ENCODE data around the gene PSMB3. TPM values are rescaled to one million over a fixed set of nuclear protein-coding genes. Genes with fewer than 3 reads are reported as not detected.

The PSMB3 gene
- total and polyA plus RNA-seq, 9 of the 15 experiments (the other 6 are each of a cell fraction or from before 2014, with no cell fraction given): 460 to 2,775 (median 574) TPM

DNA sequence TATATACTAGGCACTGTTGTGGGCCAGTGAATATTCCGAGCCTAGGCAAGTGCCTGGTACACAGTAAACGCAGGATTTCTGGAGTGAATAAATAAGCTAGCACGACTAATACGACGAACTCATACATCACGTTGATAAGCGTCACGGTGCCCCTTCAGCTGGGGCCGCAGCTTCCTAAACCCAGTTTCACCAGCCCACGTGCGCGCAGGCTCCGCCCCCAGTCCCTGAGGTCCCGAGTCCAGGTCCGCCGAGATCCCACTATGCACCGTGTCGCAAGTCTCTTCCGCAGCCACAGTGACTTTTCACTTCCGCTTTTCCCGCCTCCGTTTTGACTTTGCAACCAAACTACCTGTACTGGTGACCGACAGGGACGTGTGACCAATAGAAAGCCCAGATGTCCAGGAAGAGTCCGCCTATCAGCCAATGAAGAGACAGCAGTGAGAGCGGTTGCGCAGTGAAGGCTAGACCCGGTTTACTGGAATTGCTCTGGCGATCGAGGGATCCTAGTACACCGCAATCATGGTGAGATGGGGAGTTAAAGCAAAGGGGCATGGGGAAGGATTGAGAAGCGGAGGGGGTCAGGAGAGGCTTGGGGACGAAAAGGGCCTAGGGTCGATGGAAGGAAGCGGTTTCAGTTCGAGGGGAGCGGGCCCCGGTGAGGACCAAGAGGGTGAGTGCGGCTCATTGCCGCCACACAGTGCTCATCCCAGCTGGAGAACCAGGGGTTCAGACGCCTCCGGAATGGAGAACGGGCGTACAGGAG, at the start of gene PSMB3 (continued):
- TF ChIP-seq CREB1 (IDR thresholded peaks at IDR 0.05) (peak; percentile 42; the same call in 1 of the 2 replicates), CREB1 (CRISPR knock-in tag; IDR thresholded peaks at IDR 0.05) (0 out of 2 replicates have a peak, but pooled peaks have one; percentile 14), CBX5 (IDR thresholded peaks at IDR 0.05; ENCODE audit: borderline replicate concordance, low read depth) (no peak), SP2 (IDR thresholded peaks at IDR 0.05; ENCODE audit: extremely low read depth, low read depth, low read length, poor library complexity, severe bottlenecking) (peak; percentile 78), PCBP1 (IDR thresholded peaks at IDR 0.05; ENCODE audit: low read depth, low read length, poor library complexity, severe bottlenecking) (no peak), ZNF644 (tag; IDR thresholded peaks at IDR 0.05; ENCODE audit: low read depth) (no peak), ILK (tag; IDR thresholded peaks at IDR 0.05; ENCODE audit: borderline replicate concordance, low read depth) (no peak), MCM2 (IDR thresholded peaks at IDR 0.05; ENCODE audit: low read depth) (no peak), BACH1 (tag; IDR thresholded peaks at IDR 0.05) (no peak), RBM25 (IDR thresholded peaks at IDR 0.05; ENCODE audit: low read depth, low read length, severe bottlenecking) (peak; percentile 97)
- TF ChIP-seq, protein P1, sequence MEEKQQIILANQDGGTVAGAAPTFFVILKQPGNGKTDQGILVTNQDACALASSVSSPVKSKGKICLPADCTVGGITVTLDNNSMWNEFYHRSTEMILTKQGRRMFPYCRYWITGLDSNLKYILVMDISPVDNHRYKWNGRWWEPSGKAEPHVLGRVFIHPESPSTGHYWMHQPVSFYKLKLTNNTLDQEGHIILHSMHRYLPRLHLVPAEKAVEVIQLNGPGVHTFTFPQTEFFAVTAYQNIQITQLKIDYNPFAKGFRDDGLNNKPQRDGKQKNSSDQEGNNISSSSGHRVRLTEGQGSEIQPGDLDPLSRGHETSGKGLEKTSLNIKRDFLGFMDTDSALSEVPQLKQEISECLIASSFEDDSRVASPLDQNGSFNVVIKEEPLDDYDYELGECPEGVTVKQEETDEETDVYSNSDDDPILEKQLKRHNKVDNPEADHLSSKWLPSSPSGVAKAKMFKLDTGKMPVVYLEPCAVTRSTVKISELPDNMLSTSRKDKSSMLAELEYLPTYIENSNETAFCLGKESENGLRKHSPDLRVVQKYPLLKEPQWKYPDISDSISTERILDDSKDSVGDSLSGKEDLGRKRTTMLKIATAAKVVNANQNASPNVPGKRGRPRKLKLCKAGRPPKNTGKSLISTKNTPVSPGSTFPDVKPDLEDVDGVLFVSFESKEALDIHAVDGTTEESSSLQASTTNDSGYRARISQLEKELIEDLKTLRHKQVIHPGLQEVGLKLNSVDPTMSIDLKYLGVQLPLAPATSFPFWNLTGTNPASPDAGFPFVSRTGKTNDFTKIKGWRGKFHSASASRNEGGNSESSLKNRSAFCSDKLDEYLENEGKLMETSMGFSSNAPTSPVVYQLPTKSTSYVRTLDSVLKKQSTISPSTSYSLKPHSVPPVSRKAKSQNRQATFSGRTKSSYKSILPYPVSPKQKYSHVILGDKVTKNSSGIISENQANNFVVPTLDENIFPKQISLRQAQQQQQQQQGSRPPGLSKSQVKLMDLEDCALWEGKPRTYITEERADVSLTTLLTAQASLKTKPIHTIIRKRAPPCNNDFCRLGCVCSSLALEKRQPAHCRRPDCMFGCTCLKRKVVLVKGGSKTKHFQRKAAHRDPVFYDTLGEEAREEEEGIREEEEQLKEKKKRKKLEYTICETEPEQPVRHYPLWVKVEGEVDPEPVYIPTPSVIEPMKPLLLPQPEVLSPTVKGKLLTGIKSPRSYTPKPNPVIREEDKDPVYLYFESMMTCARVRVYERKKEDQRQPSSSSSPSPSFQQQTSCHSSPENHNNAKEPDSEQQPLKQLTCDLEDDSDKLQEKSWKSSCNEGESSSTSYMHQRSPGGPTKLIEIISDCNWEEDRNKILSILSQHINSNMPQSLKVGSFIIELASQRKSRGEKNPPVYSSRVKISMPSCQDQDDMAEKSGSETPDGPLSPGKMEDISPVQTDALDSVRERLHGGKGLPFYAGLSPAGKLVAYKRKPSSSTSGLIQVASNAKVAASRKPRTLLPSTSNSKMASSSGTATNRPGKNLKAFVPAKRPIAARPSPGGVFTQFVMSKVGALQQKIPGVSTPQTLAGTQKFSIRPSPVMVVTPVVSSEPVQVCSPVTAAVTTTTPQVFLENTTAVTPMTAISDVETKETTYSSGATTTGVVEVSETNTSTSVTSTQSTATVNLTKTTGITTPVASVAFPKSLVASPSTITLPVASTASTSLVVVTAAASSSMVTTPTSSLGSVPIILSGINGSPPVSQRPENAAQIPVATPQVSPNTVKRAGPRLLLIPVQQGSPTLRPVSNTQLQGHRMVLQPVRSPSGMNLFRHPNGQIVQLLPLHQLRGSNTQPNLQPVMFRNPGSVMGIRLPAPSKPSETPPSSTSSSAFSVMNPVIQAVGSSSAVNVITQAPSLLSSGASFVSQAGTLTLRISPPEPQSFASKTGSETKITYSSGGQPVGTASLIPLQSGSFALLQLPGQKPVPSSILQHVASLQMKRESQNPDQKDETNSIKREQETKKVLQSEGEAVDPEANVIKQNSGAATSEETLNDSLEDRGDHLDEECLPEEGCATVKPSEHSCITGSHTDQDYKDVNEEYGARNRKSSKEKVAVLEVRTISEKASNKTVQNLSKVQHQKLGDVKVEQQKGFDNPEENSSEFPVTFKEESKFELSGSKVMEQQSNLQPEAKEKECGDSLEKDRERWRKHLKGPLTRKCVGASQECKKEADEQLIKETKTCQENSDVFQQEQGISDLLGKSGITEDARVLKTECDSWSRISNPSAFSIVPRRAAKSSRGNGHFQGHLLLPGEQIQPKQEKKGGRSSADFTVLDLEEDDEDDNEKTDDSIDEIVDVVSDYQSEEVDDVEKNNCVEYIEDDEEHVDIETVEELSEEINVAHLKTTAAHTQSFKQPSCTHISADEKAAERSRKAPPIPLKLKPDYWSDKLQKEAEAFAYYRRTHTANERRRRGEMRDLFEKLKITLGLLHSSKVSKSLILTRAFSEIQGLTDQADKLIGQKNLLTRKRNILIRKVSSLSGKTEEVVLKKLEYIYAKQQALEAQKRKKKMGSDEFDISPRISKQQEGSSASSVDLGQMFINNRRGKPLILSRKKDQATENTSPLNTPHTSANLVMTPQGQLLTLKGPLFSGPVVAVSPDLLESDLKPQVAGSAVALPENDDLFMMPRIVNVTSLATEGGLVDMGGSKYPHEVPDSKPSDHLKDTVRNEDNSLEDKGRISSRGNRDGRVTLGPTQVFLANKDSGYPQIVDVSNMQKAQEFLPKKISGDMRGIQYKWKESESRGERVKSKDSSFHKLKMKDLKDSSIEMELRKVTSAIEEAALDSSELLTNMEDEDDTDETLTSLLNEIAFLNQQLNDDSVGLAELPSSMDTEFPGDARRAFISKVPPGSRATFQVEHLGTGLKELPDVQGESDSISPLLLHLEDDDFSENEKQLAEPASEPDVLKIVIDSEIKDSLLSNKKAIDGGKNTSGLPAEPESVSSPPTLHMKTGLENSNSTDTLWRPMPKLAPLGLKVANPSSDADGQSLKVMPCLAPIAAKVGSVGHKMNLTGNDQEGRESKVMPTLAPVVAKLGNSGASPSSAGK (IDR thresholded peaks at IDR 0.05): peak; percentile 69
- TF ChIP-seq, protein P2, sequence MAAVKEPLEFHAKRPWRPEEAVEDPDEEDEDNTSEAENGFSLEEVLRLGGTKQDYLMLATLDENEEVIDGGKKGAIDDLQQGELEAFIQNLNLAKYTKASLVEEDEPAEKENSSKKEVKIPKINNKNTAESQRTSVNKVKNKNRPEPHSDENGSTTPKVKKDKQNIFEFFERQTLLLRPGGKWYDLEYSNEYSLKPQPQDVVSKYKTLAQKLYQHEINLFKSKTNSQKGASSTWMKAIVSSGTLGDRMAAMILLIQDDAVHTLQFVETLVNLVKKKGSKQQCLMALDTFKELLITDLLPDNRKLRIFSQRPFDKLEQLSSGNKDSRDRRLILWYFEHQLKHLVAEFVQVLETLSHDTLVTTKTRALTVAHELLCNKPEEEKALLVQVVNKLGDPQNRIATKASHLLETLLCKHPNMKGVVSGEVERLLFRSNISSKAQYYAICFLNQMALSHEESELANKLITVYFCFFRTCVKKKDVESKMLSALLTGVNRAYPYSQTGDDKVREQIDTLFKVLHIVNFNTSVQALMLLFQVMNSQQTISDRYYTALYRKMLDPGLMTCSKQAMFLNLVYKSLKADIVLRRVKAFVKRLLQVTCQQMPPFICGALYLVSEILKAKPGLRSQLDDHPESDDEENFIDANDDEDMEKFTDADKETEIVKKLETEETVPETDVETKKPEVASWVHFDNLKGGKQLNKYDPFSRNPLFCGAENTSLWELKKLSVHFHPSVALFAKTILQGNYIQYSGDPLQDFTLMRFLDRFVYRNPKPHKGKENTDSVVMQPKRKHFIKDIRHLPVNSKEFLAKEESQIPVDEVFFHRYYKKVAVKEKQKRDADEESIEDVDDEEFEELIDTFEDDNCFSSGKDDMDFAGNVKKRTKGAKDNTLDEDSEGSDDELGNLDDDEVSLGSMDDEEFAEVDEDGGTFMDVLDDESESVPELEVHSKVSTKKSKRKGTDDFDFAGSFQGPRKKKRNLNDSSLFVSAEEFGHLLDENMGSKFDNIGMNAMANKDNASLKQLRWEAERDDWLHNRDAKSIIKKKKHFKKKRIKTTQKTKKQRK (IDR thresholded peaks at IDR 0.05; ENCODE audit: borderline replicate concordance, low read depth, low read length): no peak

Data from K562 (cell line).